H1 (cell line): Measurements from ENCODE around the gene SARNP. TPM values are rescaled to one million over a fixed set of nuclear protein-coding genes. Genes with fewer than 3 reads are reported as not detected.

Experiments used
- CTCF ChIA-PET: fragments of 300-600 bp; sonication (Branson Sonifier 250); formaldehyde crosslinking; loops from one replicate; lab custom pipeline; 2021; ENCODE audit not compliant: partially characterized antibody; lab: Charles Lee
- POLR2A ChIA-PET: fragments of 300-600 bp; sonication (Branson Sonifier 250); formaldehyde crosslinking; loops from one replicate; lab custom pipeline; 2021; ENCODE audit warnings: inconsistent platforms; ENCODE audit not compliant: partially characterized antibody; lab: Charles Lee
- DNase-seq, 2 experiments: peaks; one replicate each; pipeline versions ENCODE4 v3.0.0 to v3.0.0-alpha.2; 2010 to 2022; ENCODE audit warnings: low spot score in 2 of 2, low read depth in 1 of 2, mixed read lengths in 1 of 2
- FAIRE-seq: peaks from 2 replicates; lab custom pipeline; 2011; peaks lifted over from hg19 to GRCh38; lab: Jason Lieb, UNC
- H2AFZ ChIP-seq: 2 replicates; pipeline ENCODE4 v1.8.1; 2012; ENCODE audit warnings: low read length, inconsistent platforms
- H2AK5ac ChIP-seq: 2 replicates; pipeline ENCODE4 v1.6.1; 2013; ENCODE audit warnings: low read depth, low read length
- H2BK120ac ChIP-seq: replicated peaks from 2 replicates; pipeline ENCODE3; 2013; ENCODE audit warnings: low read depth, low read length, inconsistent platforms
- H2BK12ac ChIP-seq: 2 replicates; pipeline ENCODE4 v1.6.1; 2013; ENCODE audit warnings: low read depth, low read length
- H2BK15ac ChIP-seq: 2 replicates; pipeline ENCODE4 v1.6.1; 2013; ENCODE audit warnings: low read length
- H2BK20ac ChIP-seq: 2 replicates; pipeline ENCODE4 v1.6.1; 2013; ENCODE audit warnings: low read length
- H2BK5ac ChIP-seq: 2 replicates; pipeline ENCODE4 v1.6.1; 2013; ENCODE audit warnings: low read depth, low read length
- H3K14ac ChIP-seq: 2 replicates; pipeline ENCODE4 v1.6.1; 2013; ENCODE audit warnings: inconsistent platforms; ENCODE audit not compliant: insufficient read length
- H3K18ac ChIP-seq: 2 replicates; pipeline ENCODE4 v1.6.1; 2013; ENCODE audit warnings: low read length; ENCODE audit errors: extremely low read depth
- H3K23ac ChIP-seq: 2 replicates; pipeline ENCODE4 v1.6.1; 2013; ENCODE audit warnings: inconsistent platforms; ENCODE audit not compliant: insufficient read length
- H3K23me2 ChIP-seq: 2 replicates; pipeline ENCODE4 v1.6.1; 2013; ENCODE audit warnings: low read depth, low read length
- H3K27ac ChIP-seq: 2 replicates; pipeline ENCODE4 v1.6.1; 2011; ENCODE audit warnings: low read depth, low read length, inconsistent platforms
- H3K27me3 ChIP-seq, 4 experiments: replicated peaks in 1 of 4; 1 replicate in 1 of 4; 2 replicates in 3 of 4; pipeline versions ENCODE4 v1.6.1 to v1.8.1; 2011 to 2013; ENCODE audit warnings: low read length in 3 of 4, mild to moderate bottlenecking in 3 of 4, inconsistent platforms in 2 of 4, mixed read lengths in 2 of 4, moderate library complexity in 1 of 4; ENCODE audit not compliant: control insufficient read depth in 3 of 4, insufficient read depth in 3 of 4; ENCODE audit errors: extremely low read depth in 1 of 4
- H3K36me3 ChIP-seq, 4 experiments: 2 replicates each; pipeline versions ENCODE4 v1.6.1 to v1.8.1; 2011 to 2013; ENCODE audit warnings: mild to moderate bottlenecking in 4 of 4, low read length in 3 of 4, moderate library complexity in 2 of 4, control low read depth in 1 of 4, inconsistent platforms in 1 of 4; ENCODE audit not compliant: insufficient read depth in 4 of 4, control insufficient read depth in 2 of 4
- H3K4ac ChIP-seq: replicated peaks from 2 replicates; pipeline ENCODE3; 2013; ENCODE audit warnings: low read length, low read depth, mixed read lengths, inconsistent platforms; ENCODE audit not compliant: insufficient read length
- H3K4me1 ChIP-seq, 4 experiments: replicated peaks in 1 of 4; 1 replicate in 1 of 4; 2 replicates in 3 of 4; pipeline versions ENCODE4 v1.6.1 to v1.8.1; 2011 to 2013; ENCODE audit warnings: low read length in 3 of 4, inconsistent platforms in 2 of 4, mixed read lengths in 1 of 4; ENCODE audit not compliant: insufficient read depth in 4 of 4, control insufficient read depth in 3 of 4
- H3K4me2 ChIP-seq, 2 experiments: 2 replicates each; pipeline versions ENCODE4 v1.6.1 to v1.8.1; 2011 to 2013; ENCODE audit warnings: low read depth in 2 of 2, low read length in 2 of 2, control low read depth in 1 of 2, inconsistent platforms in 1 of 2, mild to moderate bottlenecking in 1 of 2; ENCODE audit not compliant: insufficient read depth in 1 of 2
- H3K4me3 ChIP-seq, 4 experiments: fragments of 200-600, 300-600 bp in 1 of 4; sonication (generic), shearing (Covaris generic), sonication (Bioruptor Twin) in 1 of 4; 2 replicates each; pipeline versions ENCODE4 v1.5.1 to v1.8.1; 2011 to 2016; ENCODE audit warnings: low read length in 4 of 4, low read depth in 3 of 4, control low read depth in 2 of 4, inconsistent platforms in 2 of 4, mild to moderate bottlenecking in 2 of 4, mixed read lengths in 1 of 4, moderate library complexity in 1 of 4; ENCODE audit not compliant: insufficient read depth in 2 of 4; ENCODE audit errors: extremely low read depth in 1 of 4
- H3K56ac ChIP-seq: replicated peaks from 2 replicates; pipeline ENCODE3; 2013; ENCODE audit warnings: low read depth, mild to moderate bottlenecking, mixed read lengths, low read length, inconsistent platforms; ENCODE audit not compliant: insufficient read length
- H3K79me1 ChIP-seq: 2 replicates; pipeline ENCODE4 v1.6.1; 2013; ENCODE audit warnings: low read depth, low read length, control low read depth
- H3K79me2 ChIP-seq, 2 experiments: 2 replicates each; pipeline versions ENCODE4 v1.6.1 to v1.8.1; 2012 to 2013; ENCODE audit warnings: low read length in 2 of 2, mild to moderate bottlenecking in 2 of 2, inconsistent platforms in 1 of 2; ENCODE audit not compliant: insufficient read depth in 2 of 2, control insufficient read depth in 1 of 2
- H3K9ac ChIP-seq, 4 experiments: replicated peaks in 1 of 4; 1 replicate in 1 of 4; 2 replicates in 3 of 4; pipeline versions ENCODE4 v1.6.1 to v1.8.1; 2011 to 2013; ENCODE audit warnings: low read depth in 3 of 4, low read length in 3 of 4, control low read depth in 2 of 4, mild to moderate bottlenecking in 2 of 4, moderate library complexity in 2 of 4, inconsistent platforms in 1 of 4; ENCODE audit errors: extremely low read depth in 1 of 4
- H3K9me3 ChIP-seq, 2 experiments: 2 replicates each; pipeline versions ENCODE4 v1.6.1 to v1.8.1; 2012 to 2013; ENCODE audit warnings: mild to moderate bottlenecking in 2 of 2, moderate library complexity in 2 of 2, control low read depth in 1 of 2, inconsistent platforms in 1 of 2, low read depth in 1 of 2, low read length in 1 of 2, mixed read lengths in 1 of 2; ENCODE audit not compliant: insufficient read depth in 2 of 2
- H4K20me1 ChIP-seq, 2 experiments: replicated peaks in 1 of 2; 2 replicates each; pipeline versions ENCODE3 to v1.8.1; 2011 to 2013; ENCODE audit warnings: inconsistent platforms in 2 of 2, low read length in 2 of 2, mild to moderate bottlenecking in 1 of 2; ENCODE audit not compliant: insufficient read depth in 2 of 2, control insufficient read depth in 1 of 2
- H4K5ac ChIP-seq: 2 replicates; pipeline ENCODE4 v1.6.1; 2013; ENCODE audit warnings: low read length, low read depth, mixed read lengths, inconsistent platforms; ENCODE audit not compliant: insufficient read length
- H4K8ac ChIP-seq: 2 replicates; pipeline ENCODE4 v1.8.0; 2013; ENCODE audit warnings: mild to moderate bottlenecking, moderate library complexity, low read length, inconsistent platforms; ENCODE audit not compliant: insufficient read depth; ENCODE audit errors: extremely low read depth
- H4K91ac ChIP-seq: replicated peaks from 2 replicates; pipeline ENCODE3; 2013; ENCODE audit warnings: low read length, mixed read lengths, inconsistent platforms; ENCODE audit not compliant: insufficient read length
- CBX5 ChIP-seq: fragments of 300-800, 300-1000 bp; sonication (generic); IDR thresholded peaks from 2 replicates; pipeline ENCODE4 v1.7.1; 2016; ENCODE audit warnings: antibody characterized with exemption, low read length, low read depth
- CBX8 ChIP-seq: fragments of 300-800, 300-1000 bp; sonication (generic); IDR thresholded peaks from 2 replicates; pipeline ENCODE4 v1.7.1; 2016; ENCODE audit warnings: low read depth, low read length, borderline replicate concordance
- CHD1 ChIP-seq: IDR thresholded peaks from 2 replicates; pipeline ENCODE4 v1.6.1; 2012; ENCODE audit warnings: low read depth, low read length, improper control_type of control experiment
- CHD2 ChIP-seq: IDR thresholded peaks from 2 replicates; pipeline ENCODE4 v1.6.1; 2012; ENCODE audit warnings: low read length, improper control_type of control experiment
- CTCF ChIP-seq, 3 experiments: IDR thresholded peaks; 1 replicate in 2 of 3; 2 replicates in 1 of 3; pipeline versions ENCODE4 v1.5.1 to v1.6.1; 2011; ENCODE audit warnings: low read length in 3 of 3, mild to moderate bottlenecking in 3 of 3, inconsistent platforms in 2 of 3, low read depth in 1 of 3, moderate library complexity in 1 of 3; ENCODE audit not compliant: insufficient read depth in 1 of 3; ENCODE audit errors: control extremely low read depth in 1 of 3
- GABPA ChIP-seq: IDR thresholded peaks from 2 replicates; pipeline ENCODE4 v1.6.1; 2011; ENCODE audit warnings: mild to moderate bottlenecking, low read length, moderate library complexity, borderline replicate concordance; ENCODE audit not compliant: insufficient read depth
- GTF2F1 ChIP-seq: IDR thresholded peaks from 2 replicates; pipeline ENCODE4 v1.6.1; 2012; ENCODE audit warnings: low read depth, low read length, improper control_type of control experiment, borderline replicate concordance
- HDAC6 ChIP-seq: IDR thresholded peaks from one replicate; pipeline ENCODE4 v1.7.1; 2012; ENCODE audit warnings: low read depth, mild to moderate bottlenecking, inconsistent platforms, low read length, moderate library complexity
- KDM5A ChIP-seq: fragments of 200-600 bp; IDR thresholded peaks from 2 replicates; pipeline ENCODE4 v1.7.1; 2012; ENCODE audit warnings: mild to moderate bottlenecking, low read length, inconsistent platforms, mixed read lengths
- MAFK ChIP-seq: IDR thresholded peaks from 2 replicates; pipeline ENCODE4 v1.6.1; 2012; ENCODE audit warnings: low read depth, mild to moderate bottlenecking, improper control_type of control experiment, low read length
- SRF ChIP-seq: IDR thresholded peaks from 2 replicates; pipeline ENCODE4 v1.6.1; 2011; ENCODE audit warnings: mild to moderate bottlenecking, low read depth, low read length, moderate library complexity
- YY1 ChIP-seq: IDR thresholded peaks from 2 replicates; pipeline ENCODE4 v1.6.1; 2011; ENCODE audit warnings: low read depth, mild to moderate bottlenecking, low read length
- WGBS, 2 experiments: shearing (Covaris generic) in 1 of 2; methylation state at CpG; one replicate each; pipeline versions ENCODE4 v1.1.6 to v1.1.7; 2013 to 2015; ENCODE audit warnings: low lambda C conversion rate in 2 of 2, mixed read lengths in 2 of 2, inconsistent platforms in 1 of 2, low coverage in 1 of 2, missing lambda C conversion rate in 1 of 2; ENCODE audit not compliant: insufficient replicate concordance in 2 of 2, insufficient coverage in 1 of 2, insufficient read length in 1 of 2; ENCODE audit errors: extremely low coverage in 1 of 2, missing lambda C conversion rate in 1 of 2; 5-methylcytosine and 5-hydroxymethylcytosine counted together
- polyA plus RNA-seq, 7 experiments: library from polyadenylated mRNA; depleted of rRNA in 3 of 7; stranded (reverse) in 5 of 7; unstranded in 2 of 7; fragments of >200 nt in 5 of 7; fragments of 200-250 nt in 2 of 7; gene quantifications; 1 replicate in 5 of 7; 2 replicates in 1 of 7; 4 replicates in 1 of 7; pipeline versions ENCODE4 v1.2.1 to v1.2.3, GENCODE V29; 2011 to 2013; ENCODE audit warnings: missing spikeins in 2 of 7, mixed read lengths in 2 of 7
- total RNA-seq: library from RNA; stranded (reverse); fragmentation: NEBNext Ultra II Directional; extraction: Animal tissue kit (Norgen Biotek cat#: 25700); gene quantifications from 2 replicates; pipeline ENCODE4 v1.2.1, GENCODE V29; 2021

The SARNP gene
- total and polyA plus RNA-seq, 2 of the 8 experiments (the other 6 are each of a cell fraction or from before 2014, with no cell fraction given), result 114 to 226 TPM

GRCh38 chr12:55722948-55723347 is 94.6 kb downstream of the SARNP start:
- H3K4me3 ChIP-seq, result no peak overlapping the region
- H2BK15ac ChIP-seq, result no peak overlapping the region
- no peak overlapping the region for H3K18ac ChIP-seq
- peaks cover 4 to 6% of the 10 kb centered on the region in 2 experiments for H4K20me1 ChIP-seq
- H4K5ac ChIP-seq, result no peak overlapping the region
- no peaks in the 10 kb centered on the region for H3K9me3 ChIP-seq
- no peak overlapping the region for H3K14ac ChIP-seq
- no peak overlapping the region for H3K27ac ChIP-seq
- no peak overlapping the region for H3K4ac ChIP-seq
- POLR2A ChIA-PET, result interaction anchor here (0.8 to 8.3 kb wide), 6 partner anchors 7 to 36 kb away, joined by 3 to 103 read pairs (median 10); partner anchors contain the start of genes CD63 and ITGA7
- H4K8ac ChIP-seq, result no peak overlapping the region
- CTCF ChIA-PET, result interaction anchor here (0.6 to 11.1 kb wide), 8 partner anchors 14 to 104 kb away, joined by 3 to 229 read pairs (median 6); partner anchors contain the start of gene ITGA7
- no peak overlapping the region for H3K4me2 ChIP-seq
- no peak overlapping the region for H2AFZ ChIP-seq
- peaks cover 0 to 14% of the 10 kb centered on the region in 2 experiments; a peak in 2 of 4 replicates for H3K79me2 ChIP-seq
- no peak overlapping the region for H2BK20ac ChIP-seq
- WGBS, 2 experiments, result 98% methylated on average over 8 of the region's 8 CpGs; no CpG with 5 or more reads in 1 of the 2 experiments
- peaks cover 4% of the 10 kb centered on the region; the same call in 1 of the 2 replicates for H3K23me2 ChIP-seq
- no peak overlapping the region for H3K23ac ChIP-seq
- no peak for FAIRE-seq
- H2AK5ac ChIP-seq, result no peak overlapping the region
- peaks cover 4 to 23% (median 16%) of the 10 kb centered on the region in 4 experiments for H3K4me1 ChIP-seq
- H4K91ac ChIP-seq, result no peak overlapping the region
- H3K9ac ChIP-seq, result no peak overlapping the region
- H3K27me3 ChIP-seq, result no peaks in the 10 kb centered on the region
- H3K36me3 ChIP-seq, result peaks cover 6 to 29% (median 16%) of the 10 kb centered on the region in 4 experiments; a peak in 5 of 8 replicates
- no peak for DNase-seq
- H3K79me1 ChIP-seq, result peaks cover 5% of the 10 kb centered on the region; the same call in 1 of the 2 replicates
- H2BK12ac ChIP-seq, result no peak overlapping the region
- no peak overlapping the region for H3K56ac ChIP-seq
- no peak overlapping the region for H2BK120ac ChIP-seq
- no peak overlapping the region for H2BK5ac ChIP-seq
- TF ChIP-seq GTF2F1 (no peak), CBX8 (no peak), YY1 (no peak), CTCF (IDR thresholded peaks at IDR 0.05; ENCODE audit: control extremely low read depth in 1 of 3, insufficient read depth in 1 of 3, low read depth in 1 of 3, low read length in 3 of 3) (no peak), CHD1 (no peak), HDAC6 (no peak), CBX5 (no peak), CHD2 (no peak), KDM5A (no peak), MAFK (no peak), SRF (no peak), GABPA (no peak)
